KOPT-K1 (cell line): Measurements from ENCODE around the gene SFSWAP.

Experiments used
- H3K27ac ChIP-seq: fragments of 200-600 bp; sonication (generic); 2 replicates; pipeline ENCODE4 v1.5.1; 2016; ENCODE audit warnings: antibody characterized with exemption, mild to moderate bottlenecking, low read depth, low read length; ENCODE audit not compliant: poor library complexity, severe bottlenecking
- H3K36me3 ChIP-seq: fragments of 200-600 bp; sonication (generic); 2 replicates; pipeline ENCODE4 v1.5.1; 2017; ENCODE audit warnings: antibody characterized with exemption, mild to moderate bottlenecking, low read length, moderate library complexity; ENCODE audit not compliant: insufficient read depth
- H3K9me3 ChIP-seq: fragments of 200-600 bp; sonication (generic); 2 replicates; pipeline ENCODE4 v1.5.1; 2017; ENCODE audit warnings: antibody characterized with exemption, low read length, mild to moderate bottlenecking; ENCODE audit not compliant: insufficient read depth, poor library complexity, severe bottlenecking

SFSWAP gene

DNA sequence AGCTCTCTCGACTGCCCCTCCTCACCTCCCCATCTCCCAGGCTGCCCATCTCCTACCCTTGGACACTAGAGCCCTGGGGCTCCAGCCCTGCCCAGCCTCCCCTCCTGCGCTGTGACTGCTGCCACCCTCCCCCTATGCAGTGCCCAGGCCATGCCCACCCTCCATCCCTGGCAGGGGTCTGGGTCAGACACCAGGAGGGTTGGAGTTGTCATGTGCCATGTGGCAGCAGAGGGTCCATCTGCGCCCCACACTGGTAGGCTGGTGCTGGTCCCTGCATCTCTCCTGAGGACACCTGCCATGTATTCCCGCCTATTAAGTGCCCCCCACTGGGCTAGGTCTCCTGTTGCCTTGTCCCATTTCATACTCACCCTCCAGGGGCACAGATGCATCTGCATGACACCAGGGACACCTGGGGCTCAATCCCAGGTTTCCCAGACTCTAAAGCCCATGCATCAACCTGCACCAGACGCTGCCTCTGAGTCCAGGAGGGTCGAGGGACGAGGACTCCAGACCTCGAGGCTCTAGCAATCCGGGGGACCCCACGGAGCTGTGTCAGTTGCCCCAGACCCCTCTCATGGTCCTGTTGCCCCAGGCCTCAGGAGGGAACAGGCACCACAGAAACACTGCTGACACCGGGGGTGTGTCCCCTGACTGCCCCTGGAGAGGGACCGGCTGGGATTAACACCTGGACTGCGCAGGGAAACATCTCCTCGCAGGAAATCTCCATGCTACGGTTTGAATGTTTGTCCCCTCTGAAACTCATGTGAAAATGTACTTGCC is 23.4 kb upstream of the SFSWAP start:
- H3K36me3 ChIP-seq, result no peaks in the 10 kb centered on the region
- H3K9me3 ChIP-seq, result peaks cover 12% of the 10 kb centered on the region
- no peak overlapping the region for H3K27ac ChIP-seq

GRCh38 chr12:131688131-131688844 is 22.6 kb upstream of the SFSWAP start:
- Histone ChIP-seq H3K27ac (no peak overlapping the region), H3K9me3 (peaks cover 12% of the 10 kb centered on the region), H3K36me3 (no peaks in the 10 kb centered on the region)

- Histone ChIP-seq H3K27ac (no peak overlapping the region), H3K9me3 (peaks cover 12% of the 10 kb centered on the region), H3K36me3 (no peaks in the 10 kb centered on the region)
Measured at GRCh38 chr12:131688845-131689154, 22.1 kb upstream of the SFSWAP start.

DNA sequence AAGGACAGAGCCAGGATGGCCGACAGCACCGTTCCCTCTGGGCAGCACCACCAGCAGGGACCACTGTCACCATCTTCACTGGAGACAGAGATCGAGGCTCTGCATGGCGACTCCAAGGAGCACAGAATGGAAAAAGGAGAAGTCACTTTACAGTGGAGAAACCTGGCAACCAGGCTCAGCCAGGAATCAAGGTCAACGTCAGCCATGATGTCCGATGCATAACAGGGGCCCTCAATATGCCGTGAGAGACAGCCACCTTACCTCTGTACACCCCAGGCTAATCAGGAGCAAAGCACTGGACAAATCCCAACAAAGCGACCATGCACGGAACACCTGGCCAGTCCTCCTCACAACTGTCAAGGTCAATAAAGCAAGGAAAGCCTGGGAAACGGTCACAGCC is 20.6 kb upstream of the SFSWAP start:
- peaks cover 12% of the 10 kb centered on the region for H3K9me3 ChIP-seq
- H3K27ac ChIP-seq, result no peak overlapping the region
- H3K36me3 ChIP-seq, result no peaks in the 10 kb centered on the region

- H3K9me3 ChIP-seq, result peaks cover 12% of the 10 kb centered on the region
Measured at GRCh38 chr12:131692431-131692830, 18.5 kb upstream of the SFSWAP start.

GRCh38 chr12:131693149-131693548 is 17.7 kb upstream of the SFSWAP start:
- Histone ChIP-seq H3K9me3 (peaks cover 11% of the 10 kb centered on the region), H3K36me3 (no peaks in the 10 kb centered on the region)

More at GRCh38 chr12:131692431-131692830, 18.5 kb upstream of the SFSWAP start:
- Histone ChIP-seq H3K36me3 (no peaks in the 10 kb centered on the region), H3K27ac (no peak overlapping the region)

DNA sequence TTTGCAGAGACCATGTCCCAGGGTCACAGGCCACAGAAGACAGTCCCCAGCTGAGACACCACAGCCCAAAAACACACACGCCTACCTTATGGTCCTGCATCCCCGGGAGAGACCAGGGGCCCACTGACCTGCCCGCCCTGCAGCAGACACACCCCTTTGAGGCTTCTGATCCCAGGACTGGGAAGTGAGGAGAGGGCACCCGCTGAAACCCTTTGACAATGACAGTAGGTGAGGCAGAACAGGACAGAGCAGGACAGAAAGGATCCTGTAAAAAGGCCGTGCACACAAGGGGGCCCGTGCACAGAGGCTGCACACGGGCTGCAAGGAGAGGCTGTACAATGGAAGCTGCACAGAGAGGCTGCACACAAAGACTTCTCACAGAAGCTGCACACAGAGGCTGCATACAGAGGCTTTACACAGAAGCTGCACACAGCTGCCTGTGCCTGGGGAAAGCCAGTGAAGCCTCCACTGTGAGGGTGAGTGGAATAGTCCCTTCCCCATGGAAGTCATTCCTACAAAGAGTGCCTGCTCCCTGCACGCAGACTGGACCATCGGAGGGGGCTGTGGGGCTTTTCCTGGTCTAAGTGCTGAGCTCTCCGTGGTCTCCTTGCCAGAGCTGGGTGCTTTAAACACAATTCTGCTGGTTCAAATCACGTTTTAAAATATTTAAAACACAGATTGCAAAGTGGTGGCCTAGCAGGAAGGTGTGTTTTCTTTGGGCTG is 16.6 kb upstream of the SFSWAP start:
- Histone ChIP-seq H3K36me3 (no peaks in the 10 kb centered on the region), H3K9me3 (no peaks in the 10 kb centered on the region), H3K27ac (no peak overlapping the region)

More at GRCh38 chr12:131693149-131693548, 17.7 kb upstream of the SFSWAP start:
- no peak overlapping the region for H3K27ac ChIP-seq

DNA sequence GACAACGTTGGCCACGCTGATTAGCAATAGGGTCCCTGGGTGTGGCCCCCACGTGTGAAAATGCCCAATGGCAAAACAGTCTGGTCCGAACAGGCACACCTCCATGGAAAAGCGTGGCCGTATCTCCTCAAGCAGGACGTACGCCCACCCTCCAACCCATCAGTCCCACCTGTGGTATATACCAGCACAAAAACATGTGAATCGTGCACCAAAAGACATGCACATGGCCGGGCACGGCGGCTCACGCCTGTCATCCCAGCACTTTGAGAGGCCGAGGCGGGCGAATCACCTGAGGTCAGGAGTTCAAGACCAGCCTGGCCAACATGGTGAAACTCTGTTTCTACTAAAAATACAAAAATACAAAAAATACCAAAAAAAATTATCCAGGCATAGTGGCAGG is 14.9 kb upstream of the SFSWAP start:
- Histone ChIP-seq H3K9me3 (no peaks in the 10 kb centered on the region), H3K36me3 (no peaks in the 10 kb centered on the region), H3K27ac (no peak overlapping the region)

DNA sequence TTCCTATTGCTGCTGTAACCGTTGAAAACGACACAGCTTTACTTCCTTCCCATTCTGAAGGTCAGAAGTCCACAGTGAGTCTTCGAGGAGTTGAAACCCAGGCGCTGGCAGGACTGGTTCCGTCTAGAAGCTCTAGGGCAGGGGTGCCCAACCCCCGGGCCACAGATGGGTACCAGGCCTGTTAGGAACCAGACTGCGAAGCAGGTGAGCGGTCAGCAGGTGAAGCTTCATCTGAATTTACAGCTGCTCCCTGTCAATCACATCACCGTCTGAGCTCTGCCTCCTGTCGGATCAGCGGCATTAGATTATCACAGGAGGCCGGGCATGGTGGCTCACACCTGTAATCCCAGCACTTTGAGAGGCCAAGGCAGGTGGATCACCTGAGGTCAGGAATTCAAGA is 12.6 kb upstream of the SFSWAP start:
- Histone ChIP-seq H3K36me3 (no peaks in the 10 kb centered on the region), H3K27ac (no peak overlapping the region), H3K9me3 (no peaks in the 10 kb centered on the region)

DNA sequence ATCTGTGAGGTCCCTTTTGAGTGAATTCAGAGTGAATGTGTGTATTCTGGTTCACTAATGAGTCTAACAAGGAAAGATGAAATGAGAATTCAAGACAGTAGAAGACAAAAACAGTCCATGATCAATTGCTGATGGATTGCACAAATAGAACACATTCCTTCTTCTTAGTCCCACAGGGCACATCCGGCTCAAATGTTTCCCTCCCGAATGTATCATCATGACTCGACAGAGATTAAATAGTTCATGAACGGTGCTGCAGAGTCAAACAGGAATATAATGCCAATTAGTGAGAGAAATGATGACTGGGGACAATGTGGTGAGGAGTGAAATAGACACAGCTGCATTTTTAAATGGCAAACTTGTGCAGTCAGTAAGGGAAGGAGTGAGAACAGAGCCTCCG is 11.5 kb upstream of the SFSWAP start:
- H3K27ac ChIP-seq, result no peak overlapping the region
- no peaks in the 10 kb centered on the region for H3K36me3 ChIP-seq
- H3K9me3 ChIP-seq, result peaks cover under 1% of the 10 kb centered on the region

GRCh38 chr12:131700271-131700670 is 10.6 kb upstream of the SFSWAP start:
- Histone ChIP-seq H3K9me3 (peaks cover 6% of the 10 kb centered on the region), H3K36me3 (no peaks in the 10 kb centered on the region), H3K27ac (no peak overlapping the region)

- Histone ChIP-seq H3K27ac (no peak overlapping the region), H3K36me3 (no peaks in the 10 kb centered on the region), H3K9me3 (peaks cover 9% of the 10 kb centered on the region)
Measured at GRCh38 chr12:131701705-131702572, 9.0 kb upstream of the SFSWAP start.

- Histone ChIP-seq H3K27ac (no peak overlapping the region), H3K36me3 (no peaks in the 10 kb centered on the region), H3K9me3 (peaks cover 9% of the 10 kb centered on the region)
Measured at GRCh38 chr12:131702573-131702877, 8.4 kb upstream of the SFSWAP start.

DNA sequence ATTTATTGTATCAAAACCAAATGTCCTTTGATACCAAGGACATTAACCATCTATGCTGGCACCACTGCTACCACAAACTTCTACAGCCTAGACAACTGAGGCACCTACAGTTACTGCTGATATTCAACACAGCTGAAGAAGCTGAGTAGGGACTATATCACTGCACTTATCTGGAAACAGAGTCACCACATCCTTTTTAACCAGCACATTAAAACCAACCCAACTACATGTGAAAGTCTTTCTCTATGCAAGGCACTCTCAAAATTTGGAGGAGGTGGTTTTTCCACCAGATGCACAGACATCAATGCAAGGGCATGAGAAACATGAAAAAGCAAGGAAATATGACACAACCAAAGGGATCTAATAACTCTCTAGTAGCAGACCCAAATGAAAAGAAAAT is 7.7 kb upstream of the SFSWAP start:
- Histone ChIP-seq H3K9me3 (peaks cover 9% of the 10 kb centered on the region), H3K36me3 (no peaks in the 10 kb centered on the region), H3K27ac (no peak overlapping the region)

DNA sequence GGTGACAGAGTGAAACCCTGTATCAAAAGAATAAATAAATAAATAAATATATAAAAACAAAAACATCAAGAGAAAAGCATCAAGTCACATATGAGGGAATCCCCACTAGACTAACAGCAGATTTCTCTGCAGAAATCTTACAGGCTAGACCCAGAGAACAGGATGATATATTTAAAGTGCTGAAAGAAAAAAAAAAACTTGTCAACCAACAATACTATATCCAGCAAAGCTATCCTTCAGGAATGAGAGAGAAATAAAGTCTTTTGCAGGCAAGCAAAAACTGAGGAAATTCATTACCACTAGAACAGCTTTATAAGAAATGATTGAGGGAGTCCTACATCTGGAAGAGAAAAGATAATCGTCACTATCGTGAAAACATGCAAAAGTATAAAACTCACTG is 6.4 kb upstream of the SFSWAP start:
- Histone ChIP-seq H3K36me3 (no peaks in the 10 kb centered on the region), H3K27ac (no peak overlapping the region), H3K9me3 (peaks cover 9% of the 10 kb centered on the region)
